Measurements from ENCODE around the gene OOEP.

DNA sequence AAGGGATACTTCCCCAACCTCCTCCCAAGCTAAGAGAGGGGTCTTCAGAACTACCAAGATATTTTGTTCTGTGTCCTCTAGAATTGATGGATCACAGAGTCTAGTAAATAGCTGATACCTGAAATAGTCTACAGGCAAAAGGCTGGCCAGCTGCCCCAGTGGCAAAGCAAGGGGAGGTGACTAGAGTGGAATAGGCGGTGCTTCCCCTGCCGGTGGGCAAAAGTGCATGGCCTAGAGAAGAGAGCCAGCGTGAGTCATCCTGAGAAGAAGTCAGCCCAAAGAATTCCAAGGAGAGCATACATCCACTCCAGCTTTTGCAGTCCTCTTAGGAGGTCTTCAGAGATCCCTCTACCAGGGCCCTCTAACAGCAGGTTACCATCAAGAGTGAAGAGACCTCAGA, 30.4 kb downstream of the OOEP start:
- TF ChIP-seq POLR2A (IDR thresholded peaks at IDR 0.05; ENCODE audit: low read depth, low read length): no peak
- TF ChIP-seq, protein P1, sequence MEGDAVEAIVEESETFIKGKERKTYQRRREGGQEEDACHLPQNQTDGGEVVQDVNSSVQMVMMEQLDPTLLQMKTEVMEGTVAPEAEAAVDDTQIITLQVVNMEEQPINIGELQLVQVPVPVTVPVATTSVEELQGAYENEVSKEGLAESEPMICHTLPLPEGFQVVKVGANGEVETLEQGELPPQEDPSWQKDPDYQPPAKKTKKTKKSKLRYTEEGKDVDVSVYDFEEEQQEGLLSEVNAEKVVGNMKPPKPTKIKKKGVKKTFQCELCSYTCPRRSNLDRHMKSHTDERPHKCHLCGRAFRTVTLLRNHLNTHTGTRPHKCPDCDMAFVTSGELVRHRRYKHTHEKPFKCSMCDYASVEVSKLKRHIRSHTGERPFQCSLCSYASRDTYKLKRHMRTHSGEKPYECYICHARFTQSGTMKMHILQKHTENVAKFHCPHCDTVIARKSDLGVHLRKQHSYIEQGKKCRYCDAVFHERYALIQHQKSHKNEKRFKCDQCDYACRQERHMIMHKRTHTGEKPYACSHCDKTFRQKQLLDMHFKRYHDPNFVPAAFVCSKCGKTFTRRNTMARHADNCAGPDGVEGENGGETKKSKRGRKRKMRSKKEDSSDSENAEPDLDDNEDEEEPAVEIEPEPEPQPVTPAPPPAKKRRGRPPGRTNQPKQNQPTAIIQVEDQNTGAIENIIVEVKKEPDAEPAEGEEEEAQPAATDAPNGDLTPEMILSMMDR (conservative IDR thresholded peaks at IDR 0.05; ENCODE audit: low read depth, low read length): no peak
- no peak for TF ChIP-seq RCOR1 (IDR thresholded peaks at IDR 0.05; ENCODE audit: insufficient replicate concordance, low read length)
- TF ChIP-seq BHLHE40 (IDR thresholded peaks at IDR 0.05; ENCODE audit: low read depth, low read length): no peak
- TF ChIP-seq, protein P2, sequence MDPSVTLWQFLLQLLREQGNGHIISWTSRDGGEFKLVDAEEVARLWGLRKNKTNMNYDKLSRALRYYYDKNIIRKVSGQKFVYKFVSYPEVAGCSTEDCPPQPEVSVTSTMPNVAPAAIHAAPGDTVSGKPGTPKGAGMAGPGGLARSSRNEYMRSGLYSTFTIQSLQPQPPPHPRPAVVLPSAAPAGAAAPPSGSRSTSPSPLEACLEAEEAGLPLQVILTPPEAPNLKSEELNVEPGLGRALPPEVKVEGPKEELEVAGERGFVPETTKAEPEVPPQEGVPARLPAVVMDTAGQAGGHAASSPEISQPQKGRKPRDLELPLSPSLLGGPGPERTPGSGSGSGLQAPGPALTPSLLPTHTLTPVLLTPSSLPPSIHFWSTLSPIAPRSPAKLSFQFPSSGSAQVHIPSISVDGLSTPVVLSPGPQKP (IDR thresholded peaks at IDR 0.05; ENCODE audit: borderline replicate concordance, low read depth, low read length): no peak
- TF ChIP-seq NFE2L2 (IDR thresholded peaks at IDR 0.05; ENCODE audit: low read depth, low read length): no peak
- no peak for TF ChIP-seq MXI1 (IDR thresholded peaks at IDR 0.05; ENCODE audit: borderline replicate concordance, low read depth, low read length)
- no peak for TF ChIP-seq RFX5 (IDR thresholded peaks at IDR 0.05; ENCODE audit: low read depth, low read length)
- TF ChIP-seq MAZ (IDR thresholded peaks at IDR 0.05; ENCODE audit: borderline replicate concordance, low read depth, low read length): no peak
- TF ChIP-seq, protein P3, sequence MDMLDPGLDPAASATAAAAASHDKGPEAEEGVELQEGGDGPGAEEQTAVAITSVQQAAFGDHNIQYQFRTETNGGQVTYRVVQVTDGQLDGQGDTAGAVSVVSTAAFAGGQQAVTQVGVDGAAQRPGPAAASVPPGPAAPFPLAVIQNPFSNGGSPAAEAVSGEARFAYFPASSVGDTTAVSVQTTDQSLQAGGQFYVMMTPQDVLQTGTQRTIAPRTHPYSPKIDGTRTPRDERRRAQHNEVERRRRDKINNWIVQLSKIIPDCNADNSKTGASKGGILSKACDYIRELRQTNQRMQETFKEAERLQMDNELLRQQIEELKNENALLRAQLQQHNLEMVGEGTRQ (IDR thresholded peaks at IDR 0.05; ENCODE audit: low read depth, low read length): no peak
- no peak for TF ChIP-seq RAD21 (IDR thresholded peaks at IDR 0.05; ENCODE audit: low read length)
- no peak for TF ChIP-seq SMC3 (IDR thresholded peaks at IDR 0.05; ENCODE audit: low read depth, low read length)
- no peak for TF ChIP-seq MAFK (IDR thresholded peaks at IDR 0.05; ENCODE audit: low read depth, low read length)
- TF ChIP-seq CEBPB (IDR thresholded peaks at IDR 0.05; ENCODE audit: low read depth, low read length): no peak
